Colonic mucosa (tissue), 4 donors: ENCODE results near the gene SNORC. TPM values are rescaled to one million over a fixed set of nuclear protein-coding genes. Genes with fewer than 3 reads are reported as not detected.

Experiments
- DNase-seq: peaks from one replicate; pipeline ENCODE4 v3.0.0-alpha.2; 2020
- H3K27ac ChIP-seq: fragments of 200-600 bp; one replicate; pipeline ENCODE4 v1.8.0; 2021
- H3K27me3 ChIP-seq: fragments of 200-600 bp; one replicate; pipeline ENCODE4 v1.8.0; 2021
- H3K36me3 ChIP-seq: fragments of 200-600 bp; one replicate; pipeline ENCODE4 v1.8.0; 2021
- H3K4me1 ChIP-seq: fragments of 200-600 bp; one replicate; pipeline ENCODE4 v1.8.0; 2021; ENCODE audit warnings: mild to moderate bottlenecking
- H3K4me3 ChIP-seq: fragments of 200-600 bp; one replicate; pipeline ENCODE4 v1.8.0; 2021
- H3K9ac ChIP-seq, 2 donors: one replicate each; pipeline ENCODE4 v1.7.0; 2013; ENCODE audit warnings: control low read depth in 2 of 2, low read depth in 2 of 2, low read length in 2 of 2
- H3K9me3 ChIP-seq: fragments of 200-600 bp; one replicate; pipeline ENCODE4 v1.8.0; 2021
- intact Hi-C: fragments of 100-400 bp; cut with DNase I; formaldehyde crosslinking; loops from one replicate; pipeline ENCODE4 v1.14.1; 2022
- total RNA-seq, 2 donors: library from RNA; stranded (reverse); fragmentation: NEBNext Ultra II Directional in 1 of 2; extraction: Animal tissue kit (Norgen Biotek cat#: 25700) in 1 of 2; gene quantifications; one replicate each; pipeline ENCODE4 v1.2.1, GENCODE V29; 2021
- TF ChIP-seq, protein P1 (sequence below): fragments of 200-600 bp; IDR thresholded peaks from one replicate; pipeline ENCODE4 v1.8.0; 2022; ENCODE audit warnings: antibody characterized with exemption, mild to moderate bottlenecking
- donor health status: healthy.
- donor health status: DM: no; HTN: no; CAD: no.
- donor health status: DM: no; HTN: no; CAD: no.

Gene SNORC
- total RNA-seq, 2 donors from 2014 or later, result 39.6 to 67.5 TPM

DNA sequence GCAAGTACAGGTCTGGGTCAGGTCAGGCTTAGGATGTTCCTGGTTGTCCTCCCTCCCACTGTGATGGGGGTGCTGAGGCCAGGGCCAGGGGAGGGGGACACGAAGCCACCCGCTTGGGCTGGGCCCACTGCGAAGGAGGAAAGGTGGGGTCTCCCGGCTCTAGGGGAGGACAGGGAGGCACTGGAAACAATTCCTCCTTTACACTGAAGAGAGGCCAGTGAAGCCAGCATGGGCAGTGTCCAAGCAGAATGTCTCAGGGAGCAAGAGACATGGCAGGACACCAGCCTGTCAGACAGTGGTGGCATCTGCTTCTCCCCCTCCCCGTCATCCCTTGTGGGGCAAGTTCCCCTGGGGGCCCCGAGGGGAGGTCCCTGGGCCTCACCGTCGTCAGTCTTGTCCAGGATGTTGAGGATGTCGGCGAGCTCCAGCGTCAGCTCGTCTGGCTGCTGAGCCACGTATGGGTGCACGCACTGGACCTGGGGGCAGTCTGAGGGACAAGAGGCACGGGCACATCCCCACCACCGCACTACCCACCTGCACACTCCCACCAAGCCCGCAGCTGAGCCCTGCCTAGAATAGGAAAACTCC lies 10.8 kb downstream of the SNORC start:
- TF ChIP-seq, protein P1, sequence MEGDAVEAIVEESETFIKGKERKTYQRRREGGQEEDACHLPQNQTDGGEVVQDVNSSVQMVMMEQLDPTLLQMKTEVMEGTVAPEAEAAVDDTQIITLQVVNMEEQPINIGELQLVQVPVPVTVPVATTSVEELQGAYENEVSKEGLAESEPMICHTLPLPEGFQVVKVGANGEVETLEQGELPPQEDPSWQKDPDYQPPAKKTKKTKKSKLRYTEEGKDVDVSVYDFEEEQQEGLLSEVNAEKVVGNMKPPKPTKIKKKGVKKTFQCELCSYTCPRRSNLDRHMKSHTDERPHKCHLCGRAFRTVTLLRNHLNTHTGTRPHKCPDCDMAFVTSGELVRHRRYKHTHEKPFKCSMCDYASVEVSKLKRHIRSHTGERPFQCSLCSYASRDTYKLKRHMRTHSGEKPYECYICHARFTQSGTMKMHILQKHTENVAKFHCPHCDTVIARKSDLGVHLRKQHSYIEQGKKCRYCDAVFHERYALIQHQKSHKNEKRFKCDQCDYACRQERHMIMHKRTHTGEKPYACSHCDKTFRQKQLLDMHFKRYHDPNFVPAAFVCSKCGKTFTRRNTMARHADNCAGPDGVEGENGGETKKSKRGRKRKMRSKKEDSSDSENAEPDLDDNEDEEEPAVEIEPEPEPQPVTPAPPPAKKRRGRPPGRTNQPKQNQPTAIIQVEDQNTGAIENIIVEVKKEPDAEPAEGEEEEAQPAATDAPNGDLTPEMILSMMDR, result no peak
- H3K27me3 ChIP-seq, result peaks cover 6% of the 10 kb centered on the region
- no peaks in the 10 kb centered on the region for H3K9me3 ChIP-seq
- H3K9ac ChIP-seq, result no peak overlapping the region
- H3K36me3 ChIP-seq, result no peaks in the 10 kb centered on the region
- H3K4me1 ChIP-seq, result no peaks in the 10 kb centered on the region
- no peak for DNase-seq
- no peak overlapping the region for H3K27ac ChIP-seq
- intact Hi-C loops, result no loop called here
- no peak overlapping the region for H3K4me3 ChIP-seq

GRCh38 chr2:232882085-232882484 lies 12.0 kb downstream of the SNORC start:
- H3K4me3 ChIP-seq, result no peak overlapping the region
- no peaks in the 10 kb centered on the region for H3K4me1 ChIP-seq
- H3K36me3 ChIP-seq, result no peaks in the 10 kb centered on the region
- H3K9me3 ChIP-seq, result no peaks in the 10 kb centered on the region
- intact Hi-C loops, result no loop called here
- H3K27me3 ChIP-seq, result no peaks in the 10 kb centered on the region
- TF ChIP-seq, protein P1, result no peak
- no peak overlapping the region for H3K27ac ChIP-seq
- no peak for DNase-seq
- no peak overlapping the region for H3K9ac ChIP-seq

DNA sequence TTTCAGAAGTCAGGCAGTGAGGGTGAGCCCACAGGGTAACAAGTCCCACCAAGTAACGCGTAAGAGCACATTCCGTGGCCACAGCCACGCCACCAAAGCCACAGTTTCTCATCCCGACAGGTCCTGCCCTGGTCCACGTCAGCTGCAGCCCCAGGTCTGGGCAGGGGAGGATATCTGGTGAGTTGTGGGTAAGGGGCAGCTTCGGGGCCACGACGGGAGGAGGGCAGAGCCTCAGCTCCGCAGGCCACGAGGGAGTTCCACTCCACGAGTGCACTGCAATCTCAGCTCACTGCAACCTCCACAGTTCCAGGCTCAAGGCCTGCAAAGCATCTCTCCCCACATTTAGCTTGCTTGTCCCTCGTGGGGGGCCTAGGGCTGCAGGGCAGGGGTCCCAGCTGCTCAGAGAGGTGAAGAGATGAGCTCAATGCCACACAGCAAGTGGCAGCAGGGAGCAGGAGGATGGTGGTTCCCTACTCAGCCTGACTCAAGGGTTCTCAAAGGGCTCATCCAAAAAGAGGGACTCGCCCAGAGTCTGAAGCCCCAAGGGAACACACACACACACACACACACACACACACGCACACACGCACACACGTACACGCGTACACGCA lies 12.5 kb downstream of the SNORC start:
- no peak overlapping the region for H3K4me3 ChIP-seq

GRCh38 chr2:232883116-232883721 lies 13.2 kb downstream of the SNORC start:
- intact Hi-C loops, result no loop called here
- H3K36me3 ChIP-seq, result no peaks in the 10 kb centered on the region

More for the DNA sequence above, 12.5 kb downstream of the SNORC start:
- Histone ChIP-seq H3K27me3 (no peaks in the 10 kb centered on the region), H3K36me3 (no peaks in the 10 kb centered on the region), H3K27ac (no peak overlapping the region), H3K4me1 (no peaks in the 10 kb centered on the region), H3K9me3 (no peaks in the 10 kb centered on the region), H3K9ac (no peak overlapping the region)
- intact Hi-C loops, result no loop called here
- no peak for DNase-seq
- TF ChIP-seq, protein P1, result no peak

GRCh38 chr2:232884001-232884421 lies 13.9 kb downstream of the SNORC start:
- TF ChIP-seq, protein P1, result no peak
- intact Hi-C loops, result no loop called here
- no peak for DNase-seq
- Histone ChIP-seq H3K4me3 (no peak overlapping the region), H3K9me3 (no peaks in the 10 kb centered on the region), H3K27me3 (no peaks in the 10 kb centered on the region), H3K27ac (no peak overlapping the region), H3K36me3 (no peaks in the 10 kb centered on the region), H3K9ac (no peak overlapping the region), H3K4me1 (no peaks in the 10 kb centered on the region)

More at GRCh38 chr2:232883116-232883721, 13.2 kb downstream of the SNORC start:
- Histone ChIP-seq H3K27me3 (no peaks in the 10 kb centered on the region), H3K9me3 (no peaks in the 10 kb centered on the region), H3K4me3 (no peak overlapping the region), H3K27ac (no peak overlapping the region), H3K9ac (no peak overlapping the region), H3K4me1 (no peaks in the 10 kb centered on the region)
- no peak for DNase-seq
- TF ChIP-seq, protein P1, result no peak
